HG03354 (cell line): ENCODE results near the gene PTDSS2.
"Not testable (repeated sequence)": the region's sequence is repeated elsewhere in the genome, so short reads cannot be mapped to it uniquely, and the experiment has no call there.

Source experiments
- ATAC-seq: cut with Tn5 transposase; IDR thresholded peaks from one replicate; pipeline ENCODE4 v1.9.1; 2021; ENCODE audit warnings: mild to moderate bottlenecking; ENCODE audit not compliant: unreplicated experiment, poor library complexity, severe bottlenecking

Gene PTDSS2

DNA sequence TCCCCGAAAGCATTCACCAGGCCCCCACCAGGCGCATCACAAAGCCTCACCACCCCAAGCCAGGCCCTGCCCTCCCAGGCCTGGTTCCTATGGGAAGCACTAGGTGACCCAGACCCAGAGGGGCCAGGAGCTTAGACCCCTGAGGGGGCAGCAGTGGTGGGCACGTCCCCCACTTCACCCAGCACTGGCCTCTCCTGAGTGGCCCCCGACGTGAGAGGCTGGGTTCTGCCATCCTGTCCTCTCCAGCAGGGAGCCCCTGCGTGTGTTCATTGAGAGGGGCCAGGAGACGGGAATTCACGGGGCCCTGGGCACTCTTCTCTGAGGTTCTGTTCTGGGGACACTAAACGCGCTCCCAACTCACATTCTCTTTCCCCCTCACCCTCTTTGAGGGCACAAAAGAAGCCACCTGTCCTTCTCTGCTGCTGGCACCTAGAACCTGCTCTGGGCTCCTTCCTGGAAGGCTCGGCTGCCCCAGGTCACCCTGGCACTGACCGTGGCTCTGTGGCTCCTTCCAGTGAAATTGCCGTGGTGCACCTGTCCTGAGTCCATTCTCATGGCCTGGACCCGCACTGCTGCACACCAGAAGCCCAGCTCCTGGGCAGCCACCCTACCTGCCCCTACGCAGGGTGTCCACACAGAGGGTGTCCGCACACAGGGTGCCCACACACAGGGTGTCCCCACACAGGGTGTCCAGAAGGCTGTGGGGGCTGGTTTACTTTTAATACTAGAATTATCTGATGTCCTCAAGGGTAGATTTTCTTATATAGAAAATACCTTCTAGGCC lies 12.2 kb downstream of the PTDSS2 start:
- no peak for ATAC-seq

- ATAC-seq = no peak
Observed at GRCh38 chr11:464316-464715, 14.2 kb downstream of the PTDSS2 start.

GRCh38 chr11:465896-466530 lies 15.9 kb downstream of the PTDSS2 start:
- ATAC-seq = no peak

DNA sequence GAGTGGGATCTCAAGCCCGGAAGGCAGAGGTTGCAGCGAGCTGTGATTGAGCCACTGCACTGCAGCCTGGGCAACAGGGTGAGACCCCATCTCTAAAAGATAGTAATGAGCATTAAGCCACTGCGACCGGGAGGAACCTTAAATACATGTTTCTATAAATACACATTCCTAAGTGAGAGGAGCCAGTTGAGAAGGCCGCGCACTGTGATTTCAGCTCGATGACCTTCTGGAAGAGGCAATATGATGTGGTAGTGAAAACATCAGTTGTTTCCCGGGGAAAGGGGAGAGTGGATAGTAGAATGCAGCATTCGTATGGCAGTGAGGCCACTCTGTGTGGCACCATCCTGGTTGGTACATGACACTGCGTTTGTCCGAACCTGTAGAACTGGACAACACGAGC lies 18.0 kb downstream of the PTDSS2 start:
- no peak for ATAC-seq

DNA sequence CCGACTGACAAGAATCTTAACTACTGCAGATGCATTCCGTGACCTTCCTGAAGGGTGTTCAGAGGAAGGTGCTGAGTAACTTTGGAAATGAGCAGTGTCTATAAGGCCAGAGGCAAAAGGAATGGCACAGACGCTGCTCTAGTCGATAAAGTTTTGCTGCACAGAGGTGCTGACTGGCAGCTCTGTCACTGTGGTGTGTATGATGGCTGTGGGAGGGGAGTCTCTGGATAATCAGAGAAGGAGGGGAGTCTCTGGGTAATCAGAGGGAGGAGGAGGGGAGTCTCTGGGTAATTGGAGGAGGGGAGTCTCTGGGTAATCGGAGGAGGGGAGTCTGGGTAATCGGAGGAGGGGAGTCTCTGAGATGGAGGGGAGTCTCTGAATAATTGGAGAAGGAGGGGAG lies 18.4 kb downstream of the PTDSS2 start:
- no peak for ATAC-seq

- ATAC-seq = not testable (repeated sequence)
Observed at GRCh38 chr11:469026-469683, 19.1 kb downstream of the PTDSS2 start.

DNA sequence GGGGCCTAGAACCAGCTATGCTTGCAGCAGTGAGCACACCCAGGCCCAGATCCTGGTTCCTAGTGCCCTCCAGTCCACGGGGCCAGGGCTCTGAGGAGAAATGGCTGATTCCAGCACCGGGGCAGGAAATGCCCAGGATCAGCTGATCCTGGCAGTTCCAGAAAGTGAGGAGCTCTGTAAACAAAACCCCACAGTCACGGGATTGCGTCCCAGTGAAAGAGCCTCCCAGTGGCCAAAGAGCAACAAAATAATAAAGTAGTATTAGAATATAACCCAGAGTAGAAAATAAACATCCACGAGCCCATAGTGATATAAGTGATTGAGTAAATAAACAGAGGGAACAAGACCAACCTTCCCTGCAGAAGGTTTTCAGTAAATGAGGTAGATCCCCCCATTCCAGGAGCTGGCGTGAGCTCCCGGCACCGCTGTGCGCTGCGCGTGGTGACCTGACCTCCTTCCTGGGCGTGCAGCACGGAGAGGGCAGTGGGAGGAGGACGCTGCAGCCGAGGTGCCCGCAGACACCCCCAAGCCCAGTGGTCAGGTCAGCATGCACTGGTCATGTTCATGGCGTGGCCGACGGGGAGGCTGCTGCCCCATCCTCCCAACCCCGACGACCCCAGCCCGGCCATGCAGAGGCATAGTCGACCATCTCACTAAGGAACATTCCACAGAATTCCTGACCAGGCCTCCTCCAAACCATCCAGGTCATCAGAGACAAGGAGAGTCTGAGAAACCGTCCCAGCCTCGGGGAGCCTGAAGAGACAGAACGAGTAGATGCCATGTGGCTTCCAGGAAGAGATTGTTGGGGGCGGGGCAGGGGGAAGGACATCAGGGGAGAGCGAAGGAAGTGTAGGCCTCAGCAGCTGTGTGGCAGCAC lies 19.8 kb downstream of the PTDSS2 start:
- ATAC-seq = no peak

GRCh38 chr11:471468-472145 lies 21.5 kb downstream of the PTDSS2 start:
- no peak for ATAC-seq

- ATAC-seq = no peak
Observed at GRCh38 chr11:472272-472671, 22.2 kb downstream of the PTDSS2 start.

GRCh38 chr11:472816-473215 lies 22.7 kb downstream of the PTDSS2 start:
- ATAC-seq = no peak

DNA sequence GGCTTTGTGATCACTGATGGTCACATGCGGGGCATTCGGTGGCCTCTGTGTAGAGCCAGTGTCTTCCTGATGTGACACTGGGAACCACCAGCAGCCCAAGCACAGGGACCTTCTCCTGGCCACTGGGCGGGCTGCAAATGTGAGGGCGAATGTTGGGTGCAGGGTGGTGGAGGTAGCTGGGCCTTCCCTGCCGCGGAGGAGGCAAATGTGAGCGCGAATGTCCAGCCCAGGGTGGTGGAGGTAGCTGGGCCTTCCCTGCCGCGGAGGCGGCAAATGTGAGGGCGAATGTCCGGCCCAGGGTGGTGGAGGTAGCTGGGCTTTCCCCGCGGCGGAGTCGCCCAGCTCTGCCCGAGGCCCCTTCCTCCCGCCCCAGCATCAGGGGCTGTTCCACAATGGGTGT lies 23.3 kb downstream of the PTDSS2 start:
- no peak for ATAC-seq

GRCh38 chr11:473962-474785 lies 24.1 kb downstream of the PTDSS2 start:
- no peak for ATAC-seq

- no peak for ATAC-seq
Observed at GRCh38 chr11:474914-475506, 24.9 kb downstream of the PTDSS2 start.

GRCh38 chr11:475941-476340 lies 25.9 kb downstream of the PTDSS2 start:
- ATAC-seq = no peak

- no peak for ATAC-seq
Observed at GRCh38 chr11:476416-476815, 26.3 kb downstream of the PTDSS2 start.

GRCh38 chr11:477052-477715 lies 27.1 kb downstream of the PTDSS2 start:
- no peak for ATAC-seq

DNA sequence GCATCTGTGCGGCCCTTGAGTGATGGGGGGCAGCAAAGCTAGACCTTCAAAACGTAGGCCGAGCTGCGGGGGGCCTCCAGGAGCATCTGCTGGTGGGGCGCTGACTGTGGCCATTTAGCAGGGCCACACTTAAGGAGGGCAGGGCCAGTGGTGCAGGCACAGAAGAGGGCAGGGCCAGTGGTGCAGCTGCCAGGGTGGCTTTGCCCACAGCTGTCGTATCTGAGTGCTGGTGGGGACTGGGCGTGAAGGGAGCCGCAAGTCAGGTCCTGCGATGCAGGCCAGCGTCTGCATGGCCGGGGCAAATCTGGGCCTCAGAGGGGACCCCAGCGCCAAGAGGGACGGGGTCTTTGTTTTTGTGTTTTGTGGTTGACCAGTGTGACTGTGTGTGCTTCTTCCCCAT lies 29.2 kb downstream of the PTDSS2 start:
- ATAC-seq = no peak

GRCh38 chr11:484616-485015 lies 34.5 kb downstream of the PTDSS2 start:
- ATAC-seq = no peak
